ENCODE results near the gene HNRNPA3. TPM values are rescaled to one million over a fixed set of nuclear protein-coding genes. Genes with fewer than 3 reads are reported as not detected.

Gene HNRNPA3
- total RNA-seq, 1 experiment from 2014 or later = 406 TPM

DNA sequence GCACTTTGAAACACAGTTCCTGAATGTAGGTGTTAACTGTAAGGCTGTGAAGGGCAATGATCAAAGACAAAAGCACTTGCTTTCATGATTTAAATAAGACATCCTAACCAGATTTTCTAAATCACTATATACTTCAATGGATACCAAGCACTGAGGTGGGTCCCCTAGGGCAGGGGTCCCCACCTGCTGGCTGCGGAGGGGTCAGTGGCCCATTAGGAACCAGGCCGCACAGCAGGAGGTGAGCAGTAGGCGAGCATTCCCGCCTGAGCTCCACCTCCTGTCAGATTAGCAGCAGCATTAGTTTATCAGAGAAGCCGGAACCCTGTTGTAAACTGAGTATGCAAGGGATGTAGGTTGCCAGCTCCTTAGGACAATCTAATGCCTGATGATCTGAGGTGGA lies 44.9 kb downstream of the HNRNPA3 start:
- ChIA-PET CTCF (no interaction called here), POLR2A (no interaction called here)
- DNase-seq (ENCODE audit: low spot score) (no peak), ATAC-seq (no peak)
- Mint-ChIP-seq H3K36me3 (peaks cover 18% of the 10 kb centered on the region), H3K27ac (no peak overlapping the region), H3K27me3 (ENCODE audit: low read depth) (no peaks in the 10 kb centered on the region), H3K4me3 (no peak overlapping the region), H3K4me1 (peaks cover 59% of the 10 kb centered on the region), H3K9me3 (peaks cover 14% of the 10 kb centered on the region)
- TF ChIP-seq, protein P1, sequence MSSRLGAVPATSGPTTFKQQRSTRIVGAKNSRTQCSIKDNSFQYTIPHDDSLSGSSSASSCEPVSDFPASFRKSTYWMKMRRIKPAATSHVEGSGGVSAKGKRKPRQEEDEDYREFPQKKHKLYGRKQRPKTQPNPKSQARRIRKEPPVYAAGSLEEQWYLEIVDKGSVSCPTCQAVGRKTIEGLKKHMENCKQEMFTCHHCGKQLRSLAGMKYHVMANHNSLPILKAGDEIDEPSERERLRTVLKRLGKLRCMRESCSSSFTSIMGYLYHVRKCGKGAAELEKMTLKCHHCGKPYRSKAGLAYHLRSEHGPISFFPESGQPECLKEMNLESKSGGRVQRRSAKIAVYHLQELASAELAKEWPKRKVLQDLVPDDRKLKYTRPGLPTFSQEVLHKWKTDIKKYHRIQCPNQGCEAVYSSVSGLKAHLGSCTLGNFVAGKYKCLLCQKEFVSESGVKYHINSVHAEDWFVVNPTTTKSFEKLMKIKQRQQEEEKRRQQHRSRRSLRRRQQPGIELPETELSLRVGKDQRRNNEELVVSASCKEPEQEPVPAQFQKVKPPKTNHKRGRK (CRISPR knock-in tag; IDR thresholded peaks at IDR 0.05; ENCODE audit: borderline replicate concordance) = no peak

DNA sequence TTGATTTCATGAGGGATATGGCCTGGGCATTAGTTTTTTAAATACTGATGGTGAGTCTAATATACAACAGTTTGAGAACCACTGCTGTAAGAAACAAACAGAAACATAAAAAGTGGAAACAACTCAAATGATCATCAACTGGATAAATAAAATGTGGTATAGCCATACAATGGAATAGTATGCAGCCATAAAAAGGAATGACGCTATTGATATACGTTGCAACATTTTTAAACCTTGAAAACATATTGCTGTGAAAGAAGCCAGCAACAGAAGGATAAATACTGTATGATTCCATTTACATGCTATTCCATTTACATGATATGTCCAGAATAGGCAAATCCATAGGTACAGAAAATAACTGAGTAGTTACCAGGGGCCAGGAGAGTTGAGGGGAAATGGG lies 45.5 kb downstream of the HNRNPA3 start:
- H3K4me1 Mint-ChIP-seq = peaks cover 58% of the 10 kb centered on the region
- no peak overlapping the region for H3K4me3 Mint-ChIP-seq
- ATAC-seq = no peak
- ChIA-PET CTCF (no interaction called here), POLR2A (no interaction called here)
- no peak overlapping the region for H3K27ac Mint-ChIP-seq
- H3K27me3 Mint-ChIP-seq (ENCODE audit: low read depth) = no peaks in the 10 kb centered on the region
- TF ChIP-seq FOXP1 (CRISPR knock-in tag; IDR thresholded peaks at IDR 0.05; ENCODE audit: borderline replicate concordance) (no peak), GTF2I (CRISPR knock-in tag; conservative IDR thresholded peaks at IDR 0.05) (0 out of 2 replicates have a peak, but pooled peaks have one; percentile 45)
- DNase-seq (ENCODE audit: low spot score) = no peak
- H3K36me3 Mint-ChIP-seq = peaks cover 18% of the 10 kb centered on the region
- H3K9me3 Mint-ChIP-seq = peaks cover 14% of the 10 kb centered on the region

DNA sequence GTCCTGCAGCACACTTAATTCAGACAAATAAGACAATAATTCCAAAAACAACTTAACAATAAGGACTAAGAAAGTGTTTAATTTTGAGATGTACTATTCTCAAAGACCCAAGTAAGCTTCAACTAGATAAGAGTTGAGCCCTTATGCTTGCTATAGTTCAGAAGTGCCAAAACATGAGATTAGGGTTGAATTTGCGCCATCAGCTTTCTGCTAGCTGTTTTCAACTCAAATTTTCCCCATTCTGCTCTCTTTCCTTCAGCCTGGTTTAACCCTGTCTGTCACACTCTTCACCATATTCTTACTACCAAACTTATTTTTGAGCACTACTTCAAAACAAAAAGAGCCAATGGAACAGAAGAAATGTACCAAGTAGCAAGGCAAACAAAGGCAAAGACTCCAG lies 47.8 kb downstream of the HNRNPA3 start:
- no peaks in the 10 kb centered on the region for H3K27me3 Mint-ChIP-seq (ENCODE audit: low read depth)
- TF ChIP-seq CBFB (CRISPR knock-in tag; IDR thresholded peaks at IDR 0.05; ENCODE audit: low read depth) = no peak
- no peak for TF ChIP-seq ZNF121 (CRISPR knock-in tag; IDR thresholded peaks at IDR 0.05)
- TF ChIP-seq, protein P2, sequence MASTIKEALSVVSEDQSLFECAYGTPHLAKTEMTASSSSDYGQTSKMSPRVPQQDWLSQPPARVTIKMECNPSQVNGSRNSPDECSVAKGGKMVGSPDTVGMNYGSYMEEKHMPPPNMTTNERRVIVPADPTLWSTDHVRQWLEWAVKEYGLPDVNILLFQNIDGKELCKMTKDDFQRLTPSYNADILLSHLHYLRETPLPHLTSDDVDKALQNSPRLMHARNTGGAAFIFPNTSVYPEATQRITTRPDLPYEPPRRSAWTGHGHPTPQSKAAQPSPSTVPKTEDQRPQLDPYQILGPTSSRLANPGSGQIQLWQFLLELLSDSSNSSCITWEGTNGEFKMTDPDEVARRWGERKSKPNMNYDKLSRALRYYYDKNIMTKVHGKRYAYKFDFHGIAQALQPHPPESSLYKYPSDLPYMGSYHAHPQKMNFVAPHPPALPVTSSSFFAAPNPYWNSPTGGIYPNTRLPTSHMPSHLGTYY (CRISPR knock-in tag; IDR thresholded peaks at IDR 0.05) = no peak
- TF ChIP-seq, protein P3, sequence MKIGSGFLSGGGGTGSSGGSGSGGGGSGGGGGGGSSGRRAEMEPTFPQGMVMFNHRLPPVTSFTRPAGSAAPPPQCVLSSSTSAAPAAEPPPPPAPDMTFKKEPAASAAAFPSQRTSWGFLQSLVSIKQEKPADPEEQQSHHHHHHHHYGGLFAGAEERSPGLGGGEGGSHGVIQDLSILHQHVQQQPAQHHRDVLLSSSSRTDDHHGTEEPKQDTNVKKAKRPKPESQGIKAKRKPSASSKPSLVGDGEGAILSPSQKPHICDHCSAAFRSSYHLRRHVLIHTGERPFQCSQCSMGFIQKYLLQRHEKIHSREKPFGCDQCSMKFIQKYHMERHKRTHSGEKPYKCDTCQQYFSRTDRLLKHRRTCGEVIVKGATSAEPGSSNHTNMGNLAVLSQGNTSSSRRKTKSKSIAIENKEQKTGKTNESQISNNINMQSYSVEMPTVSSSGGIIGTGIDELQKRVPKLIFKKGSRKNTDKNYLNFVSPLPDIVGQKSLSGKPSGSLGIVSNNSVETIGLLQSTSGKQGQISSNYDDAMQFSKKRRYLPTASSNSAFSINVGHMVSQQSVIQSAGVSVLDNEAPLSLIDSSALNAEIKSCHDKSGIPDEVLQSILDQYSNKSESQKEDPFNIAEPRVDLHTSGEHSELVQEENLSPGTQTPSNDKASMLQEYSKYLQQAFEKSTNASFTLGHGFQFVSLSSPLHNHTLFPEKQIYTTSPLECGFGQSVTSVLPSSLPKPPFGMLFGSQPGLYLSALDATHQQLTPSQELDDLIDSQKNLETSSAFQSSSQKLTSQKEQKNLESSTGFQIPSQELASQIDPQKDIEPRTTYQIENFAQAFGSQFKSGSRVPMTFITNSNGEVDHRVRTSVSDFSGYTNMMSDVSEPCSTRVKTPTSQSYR (CRISPR knock-in tag; IDR thresholded peaks at IDR 0.05) = no peak
- no peak for TF ChIP-seq NFE2L1 (CRISPR knock-in tag; IDR thresholded peaks at IDR 0.05)
- no peak for TF ChIP-seq NFYB (CRISPR knock-in tag; conservative IDR thresholded peaks at IDR 0.05; ENCODE audit: low read depth)
- TF ChIP-seq KAT7 (CRISPR knock-in tag; IDR thresholded peaks at IDR 0.05; ENCODE audit: borderline replicate concordance) = no peak
- TF ChIP-seq, protein P4, sequence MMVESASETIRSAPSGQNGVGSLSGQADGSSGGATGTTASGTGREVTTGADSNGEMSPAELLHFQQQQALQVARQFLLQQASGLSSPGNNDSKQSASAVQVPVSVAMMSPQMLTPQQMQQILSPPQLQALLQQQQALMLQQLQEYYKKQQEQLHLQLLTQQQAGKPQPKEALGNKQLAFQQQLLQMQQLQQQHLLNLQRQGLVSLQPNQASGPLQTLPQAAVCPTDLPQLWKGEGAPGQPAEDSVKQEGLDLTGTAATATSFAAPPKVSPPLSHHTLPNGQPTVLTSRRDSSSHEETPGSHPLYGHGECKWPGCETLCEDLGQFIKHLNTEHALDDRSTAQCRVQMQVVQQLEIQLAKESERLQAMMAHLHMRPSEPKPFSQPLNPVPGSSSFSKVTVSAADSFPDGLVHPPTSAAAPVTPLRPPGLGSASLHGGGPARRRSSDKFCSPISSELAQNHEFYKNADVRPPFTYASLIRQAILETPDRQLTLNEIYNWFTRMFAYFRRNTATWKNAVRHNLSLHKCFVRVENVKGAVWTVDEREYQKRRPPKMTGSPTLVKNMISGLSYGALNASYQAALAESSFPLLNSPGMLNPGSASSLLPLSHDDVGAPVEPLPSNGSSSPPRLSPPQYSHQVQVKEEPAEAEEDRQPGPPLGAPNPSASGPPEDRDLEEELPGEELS (CRISPR knock-in tag; IDR thresholded peaks at IDR 0.05) = no peak
- no peak for TF ChIP-seq IRF2 (CRISPR knock-in tag; IDR thresholded peaks at IDR 0.05; ENCODE audit: borderline replicate concordance, low read depth)
- no peak for TF ChIP-seq MYBL2 (CRISPR knock-in tag; IDR thresholded peaks at IDR 0.05)
- TF ChIP-seq, protein P5, sequence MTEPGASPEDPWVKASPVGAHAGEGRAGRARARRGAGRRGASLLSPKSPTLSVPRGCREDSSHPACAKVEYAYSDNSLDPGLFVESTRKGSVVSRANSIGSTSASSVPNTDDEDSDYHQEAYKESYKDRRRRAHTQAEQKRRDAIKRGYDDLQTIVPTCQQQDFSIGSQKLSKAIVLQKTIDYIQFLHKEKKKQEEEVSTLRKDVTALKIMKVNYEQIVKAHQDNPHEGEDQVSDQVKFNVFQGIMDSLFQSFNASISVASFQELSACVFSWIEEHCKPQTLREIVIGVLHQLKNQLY (CRISPR knock-in tag; IDR thresholded peaks at IDR 0.05) = no peak
- TF ChIP-seq, protein P6, sequence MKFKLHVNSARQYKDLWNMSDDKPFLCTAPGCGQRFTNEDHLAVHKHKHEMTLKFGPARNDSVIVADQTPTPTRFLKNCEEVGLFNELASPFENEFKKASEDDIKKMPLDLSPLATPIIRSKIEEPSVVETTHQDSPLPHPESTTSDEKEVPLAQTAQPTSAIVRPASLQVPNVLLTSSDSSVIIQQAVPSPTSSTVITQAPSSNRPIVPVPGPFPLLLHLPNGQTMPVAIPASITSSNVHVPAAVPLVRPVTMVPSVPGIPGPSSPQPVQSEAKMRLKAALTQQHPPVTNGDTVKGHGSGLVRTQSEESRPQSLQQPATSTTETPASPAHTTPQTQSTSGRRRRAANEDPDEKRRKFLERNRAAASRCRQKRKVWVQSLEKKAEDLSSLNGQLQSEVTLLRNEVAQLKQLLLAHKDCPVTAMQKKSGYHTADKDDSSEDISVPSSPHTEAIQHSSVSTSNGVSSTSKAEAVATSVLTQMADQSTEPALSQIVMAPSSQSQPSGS (CRISPR knock-in tag; IDR thresholded peaks at IDR 0.05; ENCODE audit: borderline replicate concordance, low read depth) = no peak
- TF ChIP-seq HMGA2 (CRISPR knock-in tag; IDR thresholded peaks at IDR 0.05) = no peak
- no peak overlapping the region for H3K4me3 Mint-ChIP-seq
- H3K4me1 Mint-ChIP-seq = peaks cover 41% of the 10 kb centered on the region
- POLR2A ChIA-PET = no interaction called here
- peaks cover 14% of the 10 kb centered on the region for H3K9me3 Mint-ChIP-seq
- CTCF ChIA-PET = no interaction called here
- no peak overlapping the region for H3K27ac Mint-ChIP-seq
- peaks cover 18% of the 10 kb centered on the region for H3K36me3 Mint-ChIP-seq
- DNase-seq (ENCODE audit: low spot score) (no peak), ATAC-seq (no peak)

Data from WTC11 (cell line).